Activated B cell treated with CpG ODN at 0.5 μM for 24 hours (primary cell): ENCODE measurements around the gene DDX41. TPM values are rescaled to one million over a fixed set of nuclear protein-coding genes. Genes with fewer than 3 reads are reported as not detected.

Experiments
- ATAC-seq: fragments of 200-7000 bp; cut with Tn5 transposase; one replicate; pipeline ENCODE4 v1.10.0; 2021; ENCODE audit warnings: low read depth, mild to moderate bottlenecking, moderate library complexity
- CTCF ChIA-PET: fragments of 350-600 bp; sonication (Branson Sonifier 250); formaldehyde crosslinking; loops from one replicate; lab custom pipeline; 2021; ENCODE audit warnings: antibody characterized with exemption; lab: Charles Lee
- POLR2A ChIA-PET: fragments of 350-600 bp; sonication (Branson Sonifier 250); formaldehyde crosslinking; loops from one replicate; lab custom pipeline; 2021; ENCODE audit warnings: antibody characterized with exemption; lab: Charles Lee
- DNase-seq: peaks from one replicate; pipeline ENCODE4 v3.0.0; 2022
- H3K27ac Mint-ChIP-seq: one replicate; pipeline ENCODE4 v1.8.0; 2020; ENCODE audit warnings: mixed read lengths
- H3K27me3 Mint-ChIP-seq: one replicate; pipeline ENCODE4 v1.8.0; 2021; ENCODE audit warnings: mixed read lengths
- H3K36me3 Mint-ChIP-seq: one replicate; pipeline ENCODE4 v1.8.0; 2021; ENCODE audit warnings: low read depth, mixed read lengths
- H3K4me1 Mint-ChIP-seq: one replicate; pipeline ENCODE4 v1.8.0; 2021; ENCODE audit warnings: mixed read lengths
- H3K4me3 Mint-ChIP-seq: one replicate; pipeline ENCODE4 v1.8.0; 2020; ENCODE audit warnings: mild to moderate bottlenecking, mixed read lengths
- H3K9me3 Mint-ChIP-seq: one replicate; pipeline ENCODE4 v1.8.0; 2020; ENCODE audit warnings: mixed read lengths
- intact Hi-C: fragments of 100-400 bp; cut with micrococcal nuclease; formaldehyde crosslinking; loops from one replicate; pipeline ENCODE4 v1.15.1; 2024
- total RNA-seq: library from RNA; stranded (reverse); gene quantifications from 2 replicates; pipeline ENCODE4 v1.2.3, GENCODE V29; 2022
- TF ChIP-seq, protein P1 (sequence below): fragments of 200-600 bp; IDR thresholded peaks from one replicate; pipeline ENCODE4 v1.8.0; 2022; ENCODE audit warnings: antibody characterized with exemption, mild to moderate bottlenecking

The DDX41 gene
- total RNA-seq, 1 donor from 2014 or later: 144 TPM

DNA sequence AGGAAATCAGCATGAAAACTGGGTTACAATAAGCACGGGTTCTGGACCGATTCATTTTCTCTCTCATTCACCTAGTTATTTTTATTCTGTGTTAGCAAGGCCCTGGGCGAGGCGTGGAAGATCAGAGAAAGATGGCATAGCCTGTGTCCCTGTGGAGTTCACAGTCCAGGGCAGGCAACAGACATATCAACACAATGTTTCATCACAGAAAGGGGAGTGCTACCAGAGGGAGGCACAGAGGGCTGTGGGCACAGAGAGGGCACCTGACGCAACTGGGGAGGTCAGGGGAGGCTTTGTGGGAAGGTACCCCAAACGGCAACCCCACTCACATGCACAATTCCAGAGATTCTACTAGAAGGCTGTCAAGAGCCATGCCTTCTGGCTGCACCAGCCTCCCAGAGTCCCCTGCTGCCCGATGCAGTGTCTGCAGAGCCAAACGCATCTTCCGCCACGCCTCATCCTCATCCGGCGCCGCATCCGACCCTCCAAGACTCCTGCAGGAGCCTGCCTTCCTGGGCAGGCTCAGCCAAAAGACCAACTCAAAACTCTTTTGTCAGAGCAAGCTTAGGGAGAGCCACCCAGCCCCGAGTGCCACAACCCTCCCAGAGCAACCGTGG, 36.2 kb upstream of the DDX41 start:
- Mint-ChIP-seq H3K27me3 (no peaks in the 10 kb centered on the region), H3K36me3 (peaks cover 13% of the 10 kb centered on the region), H3K27ac (peak overlapping the region; percentile 54), H3K9me3 (no peaks in the 10 kb centered on the region), H3K4me3 (peak overlapping the region; percentile 65), H3K4me1 (peaks cover 31% of the 10 kb centered on the region)
- intact Hi-C loops: no loop called here
- CTCF ChIA-PET: no interaction called here
- DNase-seq (no peak), ATAC-seq (no peak)
- TF ChIP-seq, protein P1, sequence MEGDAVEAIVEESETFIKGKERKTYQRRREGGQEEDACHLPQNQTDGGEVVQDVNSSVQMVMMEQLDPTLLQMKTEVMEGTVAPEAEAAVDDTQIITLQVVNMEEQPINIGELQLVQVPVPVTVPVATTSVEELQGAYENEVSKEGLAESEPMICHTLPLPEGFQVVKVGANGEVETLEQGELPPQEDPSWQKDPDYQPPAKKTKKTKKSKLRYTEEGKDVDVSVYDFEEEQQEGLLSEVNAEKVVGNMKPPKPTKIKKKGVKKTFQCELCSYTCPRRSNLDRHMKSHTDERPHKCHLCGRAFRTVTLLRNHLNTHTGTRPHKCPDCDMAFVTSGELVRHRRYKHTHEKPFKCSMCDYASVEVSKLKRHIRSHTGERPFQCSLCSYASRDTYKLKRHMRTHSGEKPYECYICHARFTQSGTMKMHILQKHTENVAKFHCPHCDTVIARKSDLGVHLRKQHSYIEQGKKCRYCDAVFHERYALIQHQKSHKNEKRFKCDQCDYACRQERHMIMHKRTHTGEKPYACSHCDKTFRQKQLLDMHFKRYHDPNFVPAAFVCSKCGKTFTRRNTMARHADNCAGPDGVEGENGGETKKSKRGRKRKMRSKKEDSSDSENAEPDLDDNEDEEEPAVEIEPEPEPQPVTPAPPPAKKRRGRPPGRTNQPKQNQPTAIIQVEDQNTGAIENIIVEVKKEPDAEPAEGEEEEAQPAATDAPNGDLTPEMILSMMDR: no peak
- POLR2A ChIA-PET: no interaction called here

DNA sequence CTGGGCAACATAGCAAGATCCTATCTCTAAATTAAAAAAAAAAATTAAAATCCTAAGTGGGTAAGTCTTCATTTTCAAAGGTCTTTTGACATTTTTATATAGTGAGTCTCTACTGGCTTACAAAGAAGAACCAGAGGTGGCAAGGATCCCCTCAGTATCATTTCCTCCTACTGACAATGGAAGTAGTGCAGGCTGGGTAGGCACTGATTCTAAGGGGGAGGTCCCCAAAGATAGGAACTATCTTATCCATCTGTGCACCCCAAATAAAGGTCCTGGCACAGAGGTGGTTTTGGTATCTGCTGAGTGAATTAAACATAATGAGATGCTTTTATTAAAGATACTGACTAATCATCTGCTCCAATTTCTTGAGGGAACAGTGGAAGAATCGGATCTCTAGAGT, 33.4 kb upstream of the DDX41 start:
- DNase-seq (no peak), ATAC-seq (no peak)
- intact Hi-C loops: no loop called here
- CTCF ChIA-PET: no interaction called here
- Mint-ChIP-seq H3K4me1 (peaks cover 33% of the 10 kb centered on the region), H3K27ac (no peak overlapping the region), H3K9me3 (no peaks in the 10 kb centered on the region), H3K36me3 (peaks cover 24% of the 10 kb centered on the region), H3K4me3 (no peak overlapping the region), H3K27me3 (no peaks in the 10 kb centered on the region)
- POLR2A ChIA-PET: interaction anchor here (0.7 kb wide), 1 partner anchor 50 kb away, joined by 3 read pairs; the partner anchor contains the start of gene B4GALT7
- TF ChIP-seq, protein P1: no peak

DNA sequence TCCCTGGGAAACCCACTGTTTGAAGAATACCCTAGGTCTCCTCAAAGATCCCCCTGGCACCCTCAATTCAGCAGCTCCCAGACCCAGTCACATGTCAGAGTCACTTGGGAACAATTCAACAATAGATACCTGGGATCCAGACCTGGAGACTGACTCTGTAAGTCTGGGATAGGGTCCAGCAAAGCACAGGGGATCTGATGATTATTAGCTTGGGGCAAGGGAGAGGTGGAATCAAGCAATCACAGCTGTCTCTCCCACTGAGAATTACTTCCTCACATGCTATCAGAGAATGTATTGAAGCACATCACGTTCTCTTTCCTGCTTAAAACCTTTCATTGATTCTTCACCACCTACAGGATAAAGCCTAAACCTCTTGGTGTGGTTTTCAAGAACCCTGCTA, 31.7 kb upstream of the DDX41 start:
- Mint-ChIP-seq H3K27me3 (no peaks in the 10 kb centered on the region), H3K36me3 (peaks cover 28% of the 10 kb centered on the region), H3K9me3 (no peaks in the 10 kb centered on the region), H3K4me1 (peaks cover 25% of the 10 kb centered on the region), H3K27ac (no peak overlapping the region), H3K4me3 (no peak overlapping the region)
- POLR2A ChIA-PET: no interaction called here
- DNase-seq (no peak), ATAC-seq (no peak)
- intact Hi-C loops: no loop called here
- CTCF ChIA-PET: interaction anchor here (0.9 to 1.9 kb wide), 2 partner anchors 10 to 47 kb away, joined by 3 to 4 read pairs; no protein-coding TSS in a partner anchor
- TF ChIP-seq, protein P1: no peak

- intact Hi-C loops: no loop called here
- TF ChIP-seq, protein P1: no peak
- ChIA-PET CTCF (interaction anchor here (0.9 to 1.9 kb wide), 2 partner anchors 10 to 46 kb away, joined by 3 to 4 read pairs; no protein-coding TSS in a partner anchor), POLR2A (interaction anchor here (0.7 kb wide), 1 partner anchor 92 kb away, joined by 3 read pairs; no protein-coding TSS in a partner anchor)
- ATAC-seq: no peak
- Mint-ChIP-seq H3K9me3 (no peaks in the 10 kb centered on the region), H3K27me3 (no peaks in the 10 kb centered on the region), H3K4me1 (peaks cover 17% of the 10 kb centered on the region), H3K4me3 (no peak overlapping the region), H3K36me3 (peaks cover 28% of the 10 kb centered on the region), H3K27ac (no peak overlapping the region)
- no peak for DNase-seq
Measured at GRCh38 chr5:177547736-177548135, 31.0 kb upstream of the DDX41 start.

GRCh38 chr5:177546258-177546741, 29.5 kb upstream of the DDX41 start:
- peaks cover 31% of the 10 kb centered on the region for H3K36me3 Mint-ChIP-seq
- TF ChIP-seq, protein P1: no peak
- POLR2A ChIA-PET: no interaction called here
- no peak overlapping the region for H3K27ac Mint-ChIP-seq
- CTCF ChIA-PET: no interaction called here
- H3K9me3 Mint-ChIP-seq: no peaks in the 10 kb centered on the region
- intact Hi-C loops: no loop called here
- H3K4me3 Mint-ChIP-seq: no peak overlapping the region
- H3K4me1 Mint-ChIP-seq: peaks cover 8% of the 10 kb centered on the region
- no peaks in the 10 kb centered on the region for H3K27me3 Mint-ChIP-seq
- ATAC-seq (no peak), DNase-seq (no peak)
